HepG2 (cell line): ENCODE measurements around the gene UBE3D. TPM values are rescaled to one million over a fixed set of nuclear protein-coding genes. Genes with fewer than 3 reads are reported as not detected.

Source experiments
- ATAC-seq: fragments of 200-7000 bp; cut with Tn5 transposase; 3 replicates; pipeline ENCODE4 v1.9.1; 2020; ENCODE audit warnings: mild to moderate bottlenecking, moderate library complexity
- BruUV-seq: library from RNA; stranded (reverse); fragments of 400-500 nt; replicated peaks from 2 replicates; lab custom pipeline; 2021; lab: Mats Ljungman, UMichigan
- CTCF ChIA-PET: fragments of 300-600 bp; formaldehyde crosslinking; extraction: SDS; loops from one replicate; lab custom pipeline; 2021; ENCODE audit warnings: low total read pairs, inconsistent platforms, low intra/inter-chr PET ratio; lab: Yijun Ruan, JAX
- POLR2A ChIA-PET: fragments of 350-600 bp; sonication (Branson Sonifier 250); formaldehyde crosslinking; loops from one replicate; lab custom pipeline; 2020; ENCODE audit warnings: antibody characterized with exemption, inconsistent platforms; lab: Yijun Ruan, JAX
- DNase-seq: peaks from one replicate; pipeline ENCODE4 v3.0.0-alpha.2; 2015; ENCODE audit warnings: low spot score
- FAIRE-seq: peaks from 3 replicates; lab custom pipeline; 2011; peaks lifted over from hg19 to GRCh38; lab: Jason Lieb, UNC
- H2AFZ ChIP-seq: one replicate; pipeline ENCODE4 v1.6.1; 2011; ENCODE audit warnings: low read length, inconsistent platforms
- H3K27ac ChIP-seq: fragments of 300-600 bp; 3 replicates; pipeline ENCODE4 v1.8.0; 2011; ENCODE audit warnings: mixed run types, mild to moderate bottlenecking, mixed read lengths, low read length, inconsistent platforms; ENCODE audit not compliant: insufficient read depth; ENCODE audit errors: extremely low read length
- H3K27me3 ChIP-seq, 2 experiments: fragments of 200-600 bp in 1 of 2; 2 replicates in 1 of 2; 3 replicates in 1 of 2; pipeline versions ENCODE4 v1.6.0 to v1.8.0; 2011; ENCODE audit warnings: low read length in 2 of 2, mild to moderate bottlenecking in 2 of 2, moderate library complexity in 2 of 2, inconsistent platforms in 1 of 2; ENCODE audit not compliant: insufficient read depth in 2 of 2, control insufficient read depth in 1 of 2
- H3K36me3 ChIP-seq, 2 experiments: fragments of 200-600 bp in 1 of 2; replicated peaks in 1 of 2; 2 replicates in 1 of 2; 3 replicates in 1 of 2; pipeline versions ENCODE4 v1.5.1 to v1.8.0; 2011; ENCODE audit warnings: low read length in 2 of 2, inconsistent platforms in 1 of 2; ENCODE audit not compliant: insufficient read depth in 2 of 2, control insufficient read depth in 1 of 2
- H3K4me1 ChIP-seq: 2 replicates; pipeline ENCODE4 v1.5.1; 2012; ENCODE audit warnings: low read length, inconsistent platforms; ENCODE audit not compliant: insufficient read depth
- H3K4me2 ChIP-seq: 2 replicates; pipeline ENCODE4 v1.6.0; 2011; ENCODE audit warnings: low read depth, low read length, inconsistent platforms
- H3K4me3 ChIP-seq, 3 experiments: fragments of 200-600 bp in 1 of 3; sonication (generic), shearing (Covaris generic) in 1 of 3; replicated peaks in 1 of 3; 2 replicates each; pipeline ENCODE4 v1.5.1; 2011 to 2016; ENCODE audit warnings: low read length in 3 of 3, inconsistent platforms in 2 of 3, low read depth in 2 of 3, mild to moderate bottlenecking in 2 of 3, control low read depth in 1 of 3, mixed read lengths in 1 of 3; ENCODE audit not compliant: insufficient read depth in 1 of 3
- H3K79me2 ChIP-seq: one replicate; pipeline ENCODE4 v1.6.1; 2011; ENCODE audit warnings: low read length, inconsistent platforms; ENCODE audit not compliant: insufficient read depth
- H3K9ac ChIP-seq: 2 replicates; pipeline ENCODE4 v1.6.0; 2011; ENCODE audit warnings: mild to moderate bottlenecking, low read depth, low read length, inconsistent platforms; ENCODE audit not compliant: insufficient read depth
- H3K9me3 ChIP-seq: 2 replicates; pipeline ENCODE4 v1.5.1; 2012; ENCODE audit warnings: mild to moderate bottlenecking, low read length
- H4K20me1 ChIP-seq: 2 replicates; pipeline ENCODE4 v1.6.0; 2011; ENCODE audit warnings: inconsistent platforms, mild to moderate bottlenecking, low read length, moderate library complexity; ENCODE audit not compliant: insufficient read depth
- ATAD3A ChIP-seq: sonication (generic); formaldehyde crosslinking; IDR thresholded peaks from 2 replicates; pipeline ENCODE4 v1.4.0; 2020; ENCODE audit warnings: missing genetic modification reagents
- CBX5 ChIP-seq: sonication (generic); formaldehyde crosslinking; IDR thresholded peaks from 2 replicates; pipeline ENCODE4 v1.4.0; 2020; ENCODE audit warnings: missing genetic modification reagents, borderline replicate concordance
- HOXD1 ChIP-seq: sonication (generic); formaldehyde crosslinking; IDR thresholded peaks from 2 replicates; pipeline ENCODE4 v1.5.0; 2020; ENCODE audit warnings: missing genetic modification reagents
- RARG ChIP-seq: sonication (generic); formaldehyde crosslinking; IDR thresholded peaks from 2 replicates; pipeline ENCODE4 v1.4.0; 2020; ENCODE audit warnings: low read depth, mild to moderate bottlenecking, missing genetic modification reagents
- RFX3 ChIP-seq: IDR thresholded peaks from 2 replicates; pipeline ENCODE4 v1.6.1; 2016; ENCODE audit warnings: missing biosample characterization, missing genetic modification reagents
- TAF1 ChIP-seq: sonication (generic); formaldehyde crosslinking; IDR thresholded peaks from 2 replicates; pipeline ENCODE4 v1.4.0; 2020; ENCODE audit warnings: missing genetic modification reagents
- TCF12 ChIP-seq, 2 experiments: fragments of 450-650 bp in 1 of 2; sonication (generic) in 1 of 2; formaldehyde crosslinking in 1 of 2; IDR thresholded peaks; 2 replicates each; pipeline versions ENCODE4 v1.6.1 to v1.8.0; 2017 to 2022; ENCODE audit warnings: antibody characterized with exemption in 1 of 2, mild to moderate bottlenecking in 1 of 2, missing genetic modification reagents in 1 of 2, moderate library complexity in 1 of 2
- YEATS2 ChIP-seq: sonication (generic); formaldehyde crosslinking; IDR thresholded peaks from 2 replicates; pipeline ENCODE4 v1.4.0; 2020; ENCODE audit warnings: missing genetic modification reagents, borderline replicate concordance
- ZBTB20 ChIP-seq: sonication (generic); formaldehyde crosslinking; IDR thresholded peaks from 2 replicates; pipeline ENCODE4 v1.8.1; 2023; ENCODE audit warnings: missing genetic modification reagents, low read depth, mild to moderate bottlenecking, borderline replicate concordance
- ZBTB7B ChIP-seq: sonication (generic); formaldehyde crosslinking; IDR thresholded peaks from 2 replicates; pipeline ENCODE4 v1.4.0; 2020; ENCODE audit warnings: missing genetic modification reagents
- ZNF138 ChIP-seq: sonication (generic); formaldehyde crosslinking; IDR thresholded peaks from 2 replicates; pipeline ENCODE4 v1.5.0; 2020; ENCODE audit warnings: mild to moderate bottlenecking, low read depth, missing genetic modification reagents
- ZNF17 ChIP-seq: sonication (generic); formaldehyde crosslinking; IDR thresholded peaks from 2 replicates; pipeline ENCODE4 v1.5.0; 2020; ENCODE audit warnings: mild to moderate bottlenecking, missing genetic modification reagents
- WGBS: methylation state at CpG from one replicate; pipeline ENCODE4 v1.1.6; 2017; ENCODE audit warnings: low lambda C conversion rate; 5-methylcytosine and 5-hydroxymethylcytosine counted together
- in situ Hi-C: cut with HindIII; loops from 2 replicates; pipeline ENCODE4 v1.10.0; 2017; ENCODE audit warnings: low pct_unique_long_range_greater_than_20kb; ENCODE audit not compliant: extremely low pct_ligation_motif_present
- intact Hi-C: fragments of 100-400 bp; cut with micrococcal nuclease; formaldehyde crosslinking; loops from one replicate; pipeline ENCODE4 v1.10.0; 2022; ENCODE audit not compliant: unreplicated experiment
- polyA plus RNA-seq, 8 experiments: library from polyadenylated mRNA; depleted of rRNA in 3 of 8; stranded (reverse) in 7 of 8; unstranded in 1 of 8; fragments of >200 nt; fragmentation: Illumina TruSeq in 4 of 8; extraction: Trizol in 4 of 8; gene quantifications; 2 replicates each; pipeline versions ENCODE4 v1.2.1 to v1.2.3, GENCODE V29; 2011 to 2016; ENCODE audit warnings: low read depth in 4 of 8, missing spikeins in 1 of 8, mixed read lengths in 1 of 8; ENCODE audit not compliant: insufficient read depth in 1 of 8
- total RNA-seq, 5 experiments: library from RNA; depleted of rRNA; stranded (reverse); fragments of >200 nt; fragmentation: Illumina TruSeq; extraction: Trizol; gene quantifications; 2 replicates each; pipeline ENCODE4 v1.2.3, GENCODE V29; 2016; ENCODE audit warnings: low read depth in 1 of 5
- TF ChIP-seq, protein P1 (sequence below): sonication (generic); formaldehyde crosslinking; IDR thresholded peaks from 2 replicates; pipeline ENCODE4 v1.5.1; 2020; ENCODE audit warnings: missing genetic modification reagents, mild to moderate bottlenecking, borderline replicate concordance
- TF ChIP-seq, protein P2 (sequence below): sonication (generic); formaldehyde crosslinking; IDR thresholded peaks from 2 replicates; pipeline ENCODE4 v1.8.0; 2022; ENCODE audit warnings: missing genetic modification reagents, low read depth, mild to moderate bottlenecking, borderline replicate concordance
- TF ChIP-seq, protein P3 (sequence below): sonication (generic); formaldehyde crosslinking; IDR thresholded peaks from 2 replicates; pipeline ENCODE4 v1.5.1; 2020; ENCODE audit warnings: missing genetic modification reagents, mild to moderate bottlenecking, borderline replicate concordance
- TF ChIP-seq, protein P4 (sequence below): sonication (generic); formaldehyde crosslinking; IDR thresholded peaks from 2 replicates; pipeline ENCODE4 v1.8.1; 2023; ENCODE audit warnings: mild to moderate bottlenecking, missing genetic modification reagents

UBE3D gene
- total and polyA plus RNA-seq, 2 of the 13 experiments (the other 11 are each of a cell fraction or from before 2014, with no cell fraction given) = 5.1 to 11.4 TPM

DNA sequence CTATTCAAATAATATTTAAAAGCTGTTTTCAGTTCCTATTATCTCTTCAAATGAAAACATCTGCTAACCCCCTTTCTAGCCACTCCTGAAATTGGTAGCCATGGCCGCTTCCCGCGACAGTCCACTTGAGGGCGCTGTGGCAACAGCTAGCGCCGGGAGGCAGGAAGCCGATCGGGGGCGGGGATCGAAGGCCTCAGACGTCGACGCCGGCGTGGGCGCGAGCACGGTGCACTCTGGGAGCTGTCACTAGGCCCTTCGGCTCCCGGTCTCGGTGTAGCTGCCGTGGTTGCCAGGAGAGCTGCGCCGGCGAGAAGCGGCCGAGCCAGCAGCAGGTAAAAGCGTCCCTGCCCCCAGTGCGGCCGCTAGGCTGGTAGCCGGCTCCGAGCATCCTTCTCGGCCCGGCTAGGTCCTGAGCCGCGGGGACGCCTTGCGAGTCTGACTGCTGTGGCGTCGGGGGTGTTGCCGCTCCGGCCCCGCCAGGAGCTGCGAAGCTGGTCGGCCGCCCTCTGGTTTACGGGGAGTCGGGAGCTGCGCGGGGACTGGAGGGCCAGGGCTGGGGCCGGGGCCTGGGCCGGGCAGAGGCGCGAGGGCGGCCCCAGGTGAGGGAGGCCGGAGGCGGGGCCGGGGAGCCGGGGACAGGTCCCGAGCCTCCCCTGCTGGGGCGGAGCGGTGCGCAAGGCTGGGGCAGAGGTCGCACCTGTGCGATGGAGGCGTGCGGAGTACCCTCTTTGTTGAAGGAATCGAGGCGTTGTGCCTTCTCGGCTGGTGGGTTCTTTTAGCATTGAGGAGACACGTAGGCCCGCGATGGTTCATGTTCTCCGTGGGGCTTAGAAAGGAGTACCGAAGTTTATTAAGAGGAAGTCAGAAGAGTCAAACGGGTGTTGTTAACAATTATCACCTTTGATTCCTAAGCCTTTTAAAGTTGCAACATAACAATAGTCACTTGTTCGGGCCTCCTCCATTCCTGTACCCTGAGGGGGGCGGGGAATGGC lies 2.1 kb upstream of the UBE3D start, which contains the start of gene DOP1A (continued):
- TF ChIP-seq, protein P1, sequence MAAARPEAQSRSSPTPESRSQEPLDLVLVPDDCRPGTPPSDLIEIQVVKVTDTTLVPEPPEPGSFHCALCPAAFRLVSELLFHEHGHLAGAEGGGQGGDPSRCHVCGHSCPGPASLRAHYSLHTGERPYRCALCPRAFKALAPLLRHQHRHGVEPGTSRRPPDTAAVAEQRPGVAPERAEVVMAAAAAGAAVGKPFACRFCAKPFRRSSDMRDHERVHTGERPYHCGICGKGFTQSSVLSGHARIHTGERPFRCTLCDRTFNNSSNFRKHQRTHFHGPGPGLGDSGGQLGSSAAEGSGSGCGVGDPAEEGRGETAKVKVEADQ = peak; percentile 41; the same call in 1 of the 2 replicates
- TF ChIP-seq ZBTB20 (CRISPR knock-in tag) (no peak; the same call in 1 of the 2 replicates), CBX5 (no peak), ZBTB7B (CRISPR knock-in tag) (peak; percentile 19; the same call in 1 of the 2 replicates)
- TF ChIP-seq, protein P2, sequence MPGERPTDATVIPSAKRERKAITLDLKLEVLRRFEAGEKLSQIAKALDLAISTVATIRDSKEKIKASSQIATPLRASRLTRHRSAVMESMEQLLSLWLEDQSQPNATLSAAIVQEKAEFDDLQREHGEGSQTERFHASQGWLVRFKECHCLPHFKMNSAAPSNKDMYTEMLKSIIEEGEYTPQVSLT (CRISPR knock-in tag) = no peak

DNA sequence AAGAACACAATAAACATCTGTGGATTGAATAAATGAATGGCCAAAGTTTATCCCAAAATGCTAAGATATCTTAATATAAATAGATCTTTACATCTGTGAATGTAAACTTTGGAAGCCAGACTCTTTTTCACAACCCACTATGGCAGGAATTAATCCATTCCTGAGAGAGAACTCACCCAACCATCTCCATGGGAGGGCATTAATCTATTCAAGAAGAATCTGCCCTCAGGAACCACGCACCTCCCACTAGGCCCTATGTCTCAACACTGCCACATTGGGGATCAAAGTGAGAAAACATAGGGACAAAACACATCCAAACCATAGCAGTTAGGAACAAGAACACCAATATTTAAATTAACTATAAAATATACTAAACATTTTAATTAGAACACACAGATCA lies 3.4 kb downstream of the UBE3D start:
- peaks cover 8% of the 10 kb centered on the region for H3K79me2 ChIP-seq
- intact Hi-C loops = no loop called here
- H3K36me3 ChIP-seq = peaks cover 2 to 4% of the 10 kb centered on the region in 2 experiments; a peak in 2 of 5 replicates
- no peak overlapping the region for H3K9ac ChIP-seq
- H3K9me3 ChIP-seq = no peaks in the 10 kb centered on the region
- H3K4me1 ChIP-seq = peaks cover 16% of the 10 kb centered on the region
- no peak overlapping the region for H3K4me2 ChIP-seq
- 100% methylated on average over 1 of the region's 1 CpG for WGBS
- no peaks in the 10 kb centered on the region for H4K20me1 ChIP-seq
- no peak overlapping the region for H3K27ac ChIP-seq
- in situ Hi-C loops = loop anchor here (25.0 kb wide), 1 partner anchor 475 kb away; no protein-coding TSS in a partner anchor
- DNase-seq (no peak), ATAC-seq (no peak), FAIRE-seq (no peak)
- no peak overlapping the region for H3K4me3 ChIP-seq
- ChIA-PET CTCF (no interaction called here), POLR2A (no interaction called here)
- no peak overlapping the region for H2AFZ ChIP-seq
- no peaks in the 10 kb centered on the region for H3K27me3 ChIP-seq
- no TSS peak for BruUV-seq
- TF ChIP-seq ATAD3A (CRISPR knock-in tag) (no peak), ZNF17 (CRISPR knock-in tag) (no peak), RFX3 (no peak), RARG (CRISPR knock-in tag) (no peak), TAF1 (no peak), YEATS2 (CRISPR knock-in tag) (no peak), TCF12 (IDR thresholded peaks at IDR 0.05) (no peak), TCF12 (CRISPR knock-in tag; IDR thresholded peaks at IDR 0.05) (no peak), ZNF138 (CRISPR knock-in tag) (no peak), HOXD1 (CRISPR knock-in tag) (no peak)
- TF ChIP-seq, protein P3, sequence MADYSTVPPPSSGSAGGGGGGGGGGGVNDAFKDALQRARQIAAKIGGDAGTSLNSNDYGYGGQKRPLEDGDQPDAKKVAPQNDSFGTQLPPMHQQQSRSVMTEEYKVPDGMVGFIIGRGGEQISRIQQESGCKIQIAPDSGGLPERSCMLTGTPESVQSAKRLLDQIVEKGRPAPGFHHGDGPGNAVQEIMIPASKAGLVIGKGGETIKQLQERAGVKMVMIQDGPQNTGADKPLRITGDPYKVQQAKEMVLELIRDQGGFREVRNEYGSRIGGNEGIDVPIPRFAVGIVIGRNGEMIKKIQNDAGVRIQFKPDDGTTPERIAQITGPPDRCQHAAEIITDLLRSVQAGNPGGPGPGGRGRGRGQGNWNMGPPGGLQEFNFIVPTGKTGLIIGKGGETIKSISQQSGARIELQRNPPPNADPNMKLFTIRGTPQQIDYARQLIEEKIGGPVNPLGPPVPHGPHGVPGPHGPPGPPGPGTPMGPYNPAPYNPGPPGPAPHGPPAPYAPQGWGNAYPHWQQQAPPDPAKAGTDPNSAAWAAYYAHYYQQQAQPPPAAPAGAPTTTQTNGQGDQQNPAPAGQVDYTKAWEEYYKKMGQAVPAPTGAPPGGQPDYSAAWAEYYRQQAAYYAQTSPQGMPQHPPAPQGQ (CRISPR knock-in tag) = no peak
- TF ChIP-seq, protein P4, sequence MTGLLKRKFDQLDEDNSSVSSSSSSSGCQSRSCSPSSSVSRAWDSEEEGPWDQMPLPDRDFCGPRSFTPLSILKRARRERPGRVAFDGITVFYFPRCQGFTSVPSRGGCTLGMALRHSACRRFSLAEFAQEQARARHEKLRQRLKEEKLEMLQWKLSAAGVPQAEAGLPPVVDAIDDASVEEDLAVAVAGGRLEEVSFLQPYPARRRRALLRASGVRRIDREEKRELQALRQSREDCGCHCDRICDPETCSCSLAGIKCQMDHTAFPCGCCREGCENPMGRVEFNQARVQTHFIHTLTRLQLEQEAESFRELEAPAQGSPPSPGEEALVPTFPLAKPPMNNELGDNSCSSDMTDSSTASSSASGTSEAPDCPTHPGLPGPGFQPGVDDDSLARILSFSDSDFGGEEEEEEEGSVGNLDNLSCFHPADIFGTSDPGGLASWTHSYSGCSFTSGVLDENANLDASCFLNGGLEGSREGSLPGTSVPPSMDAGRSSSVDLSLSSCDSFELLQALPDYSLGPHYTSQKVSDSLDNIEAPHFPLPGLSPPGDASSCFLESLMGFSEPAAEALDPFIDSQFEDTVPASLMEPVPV (CRISPR knock-in tag) = no peak
